Transverse colon (tissue), 4 donors: ENCODE data around the gene EHD4. TPM values are rescaled to one million over a fixed set of nuclear protein-coding genes. Genes with fewer than 3 reads are reported as not detected.

Experiments
- DNase-seq: peaks from one replicate; pipeline ENCODE4 v3.0.0-alpha.2; 2019
- H3K27ac ChIP-seq, 4 donors: fragments of 200-600 bp; sonication (generic); 2 replicates each; pipeline ENCODE4 v1.5.1; 2016 to 2018; ENCODE audit warnings: inconsistent platforms in 4 of 4
- H3K27me3 ChIP-seq: fragments of 200-600 bp; sonication (generic); 2 replicates; pipeline ENCODE4 v1.5.1; 2017; ENCODE audit warnings: inconsistent platforms
- H3K36me3 ChIP-seq, 4 donors: fragments of 200-600 bp; sonication (generic); 2 replicates each; pipeline ENCODE4 v1.5.1; 2017 to 2019; ENCODE audit warnings: inconsistent platforms in 4 of 4
- H3K4me1 ChIP-seq, 4 donors: fragments of 200-600 bp; sonication (generic); 2 replicates each; pipeline ENCODE4 v1.5.1; 2017 to 2020; ENCODE audit warnings: inconsistent platforms in 4 of 4
- H3K4me3 ChIP-seq, 4 donors: fragments of 200-600 bp; sonication (generic); 1 replicate in 1 of 4; 2 replicates in 3 of 4; pipeline versions ENCODE4 v1.5.1 to v1.6.1; 2017 to 2019; ENCODE audit warnings: inconsistent platforms in 4 of 4
- H3K9me3 ChIP-seq, 2 donors: fragments of 200-600 bp; sonication (generic); 2 replicates each; pipeline ENCODE4 v1.5.1; 2017 to 2019; ENCODE audit warnings: inconsistent platforms in 2 of 2
- EP300 ChIP-seq: sonication (generic); formaldehyde crosslinking; IDR thresholded peaks from one replicate; pipeline ENCODE4 v1.6.1; 2017; ENCODE audit warnings: antibody characterized with exemption, low read depth
- POLR2A ChIP-seq: fragments of 450-650 bp; IDR thresholded peaks from one replicate; pipeline ENCODE4 v1.6.1; 2016; ENCODE audit warnings: antibody characterized with exemption, mild to moderate bottlenecking, moderate library complexity
- POLR2AphosphoS5 ChIP-seq, 3 donors: sonication (generic); formaldehyde crosslinking; IDR thresholded peaks; one replicate each; pipeline ENCODE4 v1.6.1; 2016; ENCODE audit warnings: antibody characterized with exemption in 3 of 3
- WGBS, 2 donors: methylation state at CpG; one replicate each; pipeline ENCODE4 v1.1.5; 2018; ENCODE audit warnings: low coverage in 1 of 2; 5-methylcytosine and 5-hydroxymethylcytosine counted together
- in situ Hi-C, 4 donors: fragments of 200-750 bp; cut with MboI; loops; one replicate each; pipeline versions ENCODE4 v1.15.0 to v1.15.1; 2017; ENCODE audit warnings: low sequenced_read_pairs in 3 of 4, low pct_ligation_motif_present in 1 of 4, low pct_unique_long_range_greater_than_20kb in 1 of 4
- intact Hi-C: fragments of 100-400 bp; cut with DNase I; formaldehyde crosslinking; loops from one replicate; pipeline ENCODE4 v1.15.1; 2023; ENCODE audit warnings: low total_unique reads
- total RNA-seq, 4 donors: library from RNA; depleted of rRNA; stranded (reverse); fragments of >200 nt; gene quantifications; one replicate each; pipeline ENCODE4 v1.1.0, GENCODE V29; 2016
- TF ChIP-seq, protein P1 (sequence below), 5 experiments: fragments of 200-600 bp in 3 of 5; fragments of 450-650 bp in 2 of 5; sonication (generic) in 3 of 5; IDR thresholded peaks; 1 replicate in 2 of 5; 2 replicates in 3 of 5; pipeline ENCODE4 v1.5.1; 2016 to 2017; ENCODE audit warnings: antibody characterized with exemption in 5 of 5, inconsistent platforms in 3 of 5, mild to moderate bottlenecking in 2 of 5, moderate library complexity in 1 of 5

The EHD4 gene
- total RNA-seq, 4 donors from 2014 or later: 16.9 to 55.4 (median 35.5) TPM

DNA sequence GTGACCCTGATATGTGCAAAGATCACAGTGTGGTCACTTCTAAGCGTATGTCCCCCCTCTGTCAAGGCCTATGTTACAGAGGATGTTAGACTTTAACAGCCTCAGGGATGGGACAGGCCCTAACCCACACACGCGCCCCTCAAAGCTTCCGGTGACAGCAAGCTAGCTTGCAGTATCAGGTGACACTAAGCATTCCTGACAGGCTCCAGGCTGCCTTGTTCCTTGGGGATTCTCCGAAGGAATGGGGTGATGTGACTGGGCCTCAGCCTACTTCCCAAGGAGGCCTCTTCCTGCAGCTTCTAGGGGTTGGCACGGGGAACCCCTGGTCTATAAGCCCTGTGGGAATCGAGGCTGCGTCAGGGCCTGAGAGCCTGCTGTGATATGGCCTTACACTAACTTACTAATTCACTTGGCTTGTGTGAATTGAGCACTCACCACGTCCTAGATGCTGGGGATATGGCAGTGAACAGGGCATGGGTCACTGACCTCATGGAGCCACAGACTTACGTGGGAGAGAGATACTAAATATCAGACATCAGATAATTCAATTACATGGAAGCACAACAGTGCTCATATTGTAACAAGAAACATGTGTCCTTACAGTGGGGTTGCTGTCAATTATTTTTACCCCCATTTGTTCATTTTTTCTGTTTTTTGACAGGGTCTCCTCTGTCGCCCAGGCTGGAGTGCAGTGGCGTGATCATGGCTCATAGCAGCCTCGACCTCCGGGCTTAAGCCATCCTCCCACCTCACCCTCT, 67.1 kb downstream of the EHD4 start:
- Histone ChIP-seq H3K36me3 (peaks cover 0 to 29% (median 6%) of the 10 kb centered on the region in 4 donors), H3K4me3 (no peak overlapping the region), H3K9me3 (no peaks in the 10 kb centered on the region), H3K27me3 (no peaks in the 10 kb centered on the region), H3K4me1 (no peaks in the 10 kb centered on the region), H3K27ac (peak overlapping the region in 1 of 4 donors; percentile 20)
- TF ChIP-seq POLR2AphosphoS5 (IDR thresholded peaks at IDR 0.05) (no peak), POLR2A (no peak), EP300 (no peak)
- TF ChIP-seq, protein P1, sequence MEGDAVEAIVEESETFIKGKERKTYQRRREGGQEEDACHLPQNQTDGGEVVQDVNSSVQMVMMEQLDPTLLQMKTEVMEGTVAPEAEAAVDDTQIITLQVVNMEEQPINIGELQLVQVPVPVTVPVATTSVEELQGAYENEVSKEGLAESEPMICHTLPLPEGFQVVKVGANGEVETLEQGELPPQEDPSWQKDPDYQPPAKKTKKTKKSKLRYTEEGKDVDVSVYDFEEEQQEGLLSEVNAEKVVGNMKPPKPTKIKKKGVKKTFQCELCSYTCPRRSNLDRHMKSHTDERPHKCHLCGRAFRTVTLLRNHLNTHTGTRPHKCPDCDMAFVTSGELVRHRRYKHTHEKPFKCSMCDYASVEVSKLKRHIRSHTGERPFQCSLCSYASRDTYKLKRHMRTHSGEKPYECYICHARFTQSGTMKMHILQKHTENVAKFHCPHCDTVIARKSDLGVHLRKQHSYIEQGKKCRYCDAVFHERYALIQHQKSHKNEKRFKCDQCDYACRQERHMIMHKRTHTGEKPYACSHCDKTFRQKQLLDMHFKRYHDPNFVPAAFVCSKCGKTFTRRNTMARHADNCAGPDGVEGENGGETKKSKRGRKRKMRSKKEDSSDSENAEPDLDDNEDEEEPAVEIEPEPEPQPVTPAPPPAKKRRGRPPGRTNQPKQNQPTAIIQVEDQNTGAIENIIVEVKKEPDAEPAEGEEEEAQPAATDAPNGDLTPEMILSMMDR (IDR thresholded peaks at IDR 0.05): no peak
- 60 to 85% methylated on average over 1 to 13 of the region's 14 CpGs for WGBS, 2 donors
- no peak for DNase-seq
- in situ Hi-C loops (loop anchor here in 1 of 4 donors (25.0 kb wide), 1 partner anchor 143 kb away; the partner anchor contains the start of gene MAPKBP1), intact Hi-C loops (no loop called here)

DNA sequence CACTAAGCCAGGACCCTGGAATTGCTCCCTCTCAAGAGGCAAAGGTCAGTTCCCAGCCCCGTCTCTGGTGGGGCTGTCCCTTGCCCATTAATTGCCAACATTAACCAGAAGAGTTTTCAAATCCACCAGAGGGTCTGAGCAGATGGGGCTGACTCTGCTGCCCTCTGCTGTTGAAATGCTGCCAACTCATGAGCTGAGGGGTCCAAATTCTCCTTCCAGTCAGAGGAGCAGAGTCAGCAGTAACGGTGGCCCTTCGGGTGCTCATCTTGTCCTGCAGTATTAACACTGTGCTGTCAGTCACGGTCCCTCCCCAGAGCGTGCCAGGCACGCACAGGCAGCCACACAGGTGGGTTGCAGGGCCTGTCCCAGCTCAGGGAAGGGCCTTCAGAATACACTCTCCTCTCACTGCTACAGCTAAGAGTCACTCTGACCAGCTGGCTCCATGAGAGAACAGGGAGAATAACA, 67.8 kb downstream of the EHD4 start:
- H3K4me3 ChIP-seq: no peak overlapping the region
- H3K36me3 ChIP-seq: peaks cover 0 to 28% (median 6%) of the 10 kb centered on the region in 4 donors
- H3K4me1 ChIP-seq: no peaks in the 10 kb centered on the region
- no peak for TF ChIP-seq POLR2A
- TF ChIP-seq, protein P1 (IDR thresholded peaks at IDR 0.05): peak; percentile 72 to 82 (median 73)
- DNase-seq: peak; percentile 63
- 25% methylated on average over 6 of the region's 6 CpGs; no CpG with 5 or more reads in 1 of the 2 donors for WGBS, 2 donors
- in situ Hi-C loops: loop anchor here in 1 of 4 donors (25.0 kb wide), 1 partner anchor 142 kb away; the partner anchor contains the start of gene MAPKBP1
- H3K27ac ChIP-seq: peak overlapping the region in 1 of 4 donors; percentile 20
- no peaks in the 10 kb centered on the region for H3K9me3 ChIP-seq
- intact Hi-C loops: no loop called here
- H3K27me3 ChIP-seq: no peaks in the 10 kb centered on the region

DNA sequence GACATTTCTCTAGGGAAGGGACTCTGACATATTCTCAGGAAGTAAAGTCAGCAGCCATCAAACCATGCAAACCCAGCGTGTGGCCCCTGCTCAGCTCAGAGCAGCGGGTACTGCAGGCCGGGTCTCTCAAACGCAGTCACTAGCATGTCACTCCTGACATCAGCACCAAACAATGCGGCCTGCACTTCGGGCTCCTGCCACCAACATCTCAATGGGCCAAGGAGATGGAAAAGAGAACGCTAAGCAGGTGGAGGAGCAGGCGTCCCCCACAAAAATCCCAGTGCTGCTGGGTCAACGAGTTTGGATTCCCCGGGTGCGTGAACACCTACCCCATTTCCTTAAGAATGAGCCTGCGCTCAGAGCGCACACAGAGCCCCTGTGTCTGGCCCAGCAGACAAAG, 68.6 kb downstream of the EHD4 start:
- Histone ChIP-seq H3K27me3 (no peaks in the 10 kb centered on the region), H3K4me3 (no peak overlapping the region), H3K4me1 (no peaks in the 10 kb centered on the region), H3K27ac (no peak overlapping the region), H3K9me3 (no peaks in the 10 kb centered on the region), H3K36me3 (peaks cover 0 to 24% (median 4%) of the 10 kb centered on the region in 4 donors)
- whole genome bisulfite sequencing, 2 donors: 96% methylated on average over 7 of the region's 13 CpGs; no CpG with 5 or more reads in 1 of the 2 donors
- no peak for DNase-seq
- intact Hi-C loops: no loop called here
- TF ChIP-seq EP300: no peak
- no peak for TF ChIP-seq POLR2A
- TF ChIP-seq, protein P1 (IDR thresholded peaks at IDR 0.05): no peak
- TF ChIP-seq POLR2AphosphoS5 (IDR thresholded peaks at IDR 0.05): no peak
- in situ Hi-C loops: loop anchor here in 1 of 4 donors (25.0 kb wide), 1 partner anchor 141 kb away; the partner anchor contains the start of gene MAPKBP1

DNA sequence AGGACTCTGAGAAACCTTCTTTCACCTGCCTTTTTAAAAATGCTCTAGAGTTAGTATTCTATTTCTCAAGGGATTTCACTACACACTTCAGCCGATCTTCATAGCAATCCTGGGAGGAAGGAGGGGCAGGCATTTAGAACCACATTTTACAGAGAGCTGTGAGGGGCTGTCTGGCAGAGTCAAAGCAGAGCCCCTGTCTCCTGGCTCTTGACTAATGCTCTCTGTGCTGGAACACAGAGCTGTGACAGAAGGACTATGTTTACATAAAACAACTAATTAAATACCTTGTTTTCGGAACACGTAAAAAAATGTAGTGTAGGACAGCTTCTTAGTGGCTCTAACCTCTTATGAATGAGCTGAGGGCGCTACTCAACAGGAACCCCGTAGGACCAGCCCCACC, 70.9 kb downstream of the EHD4 start:
- 79 to 88% methylated on average over 5 of the region's 5 CpGs for WGBS, 2 donors
- H3K27me3 ChIP-seq: no peaks in the 10 kb centered on the region
- no peak overlapping the region for H3K4me3 ChIP-seq
- H3K4me1 ChIP-seq: no peaks in the 10 kb centered on the region
- H3K36me3 ChIP-seq: peaks cover 0 to 10% (median 0%) of the 10 kb centered on the region in 4 donors
- H3K9me3 ChIP-seq: no peaks in the 10 kb centered on the region
- DNase-seq: no peak
- intact Hi-C loops (no loop called here), in situ Hi-C loops (loop anchor here in 1 of 4 donors (25.0 kb wide), 1 partner anchor 139 kb away; the partner anchor contains the start of gene MAPKBP1)
- TF ChIP-seq POLR2A (no peak), POLR2AphosphoS5 (IDR thresholded peaks at IDR 0.05) (no peak), EP300 (no peak)
- TF ChIP-seq, protein P1 (IDR thresholded peaks at IDR 0.05): no peak
- no peak overlapping the region for H3K27ac ChIP-seq
